IMR-90 (cell line): Measurements from ENCODE around the gene ITGA4. TPM values are rescaled to one million over a fixed set of nuclear protein-coding genes. Genes with fewer than 3 reads are reported as not detected.

Experiments used
- ATAC-seq: fragments of 200-7000 bp; cut with Tn5 transposase; 2 replicates; pipeline ENCODE4 v1.9.1; 2020; ENCODE audit warnings: low read depth, mild to moderate bottlenecking, moderate library complexity
- BruUV-seq: library from RNA; stranded (reverse); fragments of 400-500 nt; replicated peaks from 2 replicates; lab custom pipeline; 2021; lab: Mats Ljungman, UMichigan
- CTCF ChIA-PET: fragments of 300-600 bp; formaldehyde crosslinking; extraction: SDS; loops from one replicate; lab custom pipeline; 2021; ENCODE audit warnings: antibody characterized with exemption; lab: Yijun Ruan, JAX
- POLR2A ChIA-PET: fragments of 300-600 bp; sonication (Branson Sonifier 250); formaldehyde crosslinking; loops from one replicate; lab custom pipeline; 2022; ENCODE audit warnings: antibody characterized with exemption; ENCODE audit not compliant: unreplicated experiment; lab: Charles Lee
- DNase-seq: peaks from one replicate; pipeline ENCODE4 v3.0.0; 2013
- H2AFZ ChIP-seq: replicated peaks from 2 replicates; pipeline ENCODE3; 2013; ENCODE audit warnings: low read length, mild to moderate bottlenecking; ENCODE audit not compliant: poor library complexity
- H2AK5ac ChIP-seq: 2 replicates; pipeline ENCODE4 v1.6.1; 2013; ENCODE audit warnings: low read depth, low read length, inconsistent platforms
- H2AK9ac ChIP-seq: replicated peaks from 2 replicates; pipeline ENCODE3; 2013; ENCODE audit warnings: mild to moderate bottlenecking, low read depth, low read length, moderate library complexity; ENCODE audit not compliant: poor library complexity
- H2BK120ac ChIP-seq: 2 replicates; pipeline ENCODE4 v1.6.1; 2013; ENCODE audit warnings: low read depth, low read length, inconsistent platforms
- H2BK15ac ChIP-seq: 3 replicates; pipeline ENCODE4 v1.6.1; 2013; ENCODE audit warnings: low read depth, low read length, inconsistent platforms
- H2BK20ac ChIP-seq: 2 replicates; pipeline ENCODE4 v1.6.1; 2013; ENCODE audit warnings: low read depth, mild to moderate bottlenecking, inconsistent platforms, low read length, moderate library complexity
- H2BK5ac ChIP-seq: 2 replicates; pipeline ENCODE4 v1.6.1; 2013; ENCODE audit warnings: mild to moderate bottlenecking, low read depth, low read length, inconsistent platforms; ENCODE audit not compliant: poor library complexity, severe bottlenecking
- H3K14ac ChIP-seq: replicated peaks from 2 replicates; pipeline ENCODE4 v1.6.1; 2013; ENCODE audit warnings: low read depth, low read length, inconsistent platforms
- H3K18ac ChIP-seq: 2 replicates; pipeline ENCODE4 v1.6.1; 2013; ENCODE audit warnings: low read depth, low read length, control low read depth
- H3K23ac ChIP-seq: 2 replicates; pipeline ENCODE4 v1.6.1; 2013; ENCODE audit warnings: low read depth, low read length, inconsistent platforms
- H3K27ac ChIP-seq: 2 replicates; pipeline ENCODE4 v1.5.1; 2013; ENCODE audit warnings: mild to moderate bottlenecking, control low read depth, low read length; ENCODE audit not compliant: insufficient read depth
- H3K27me3 ChIP-seq: 2 replicates; pipeline ENCODE4 v1.6.1; 2013; ENCODE audit warnings: low read length; ENCODE audit not compliant: control insufficient read depth, insufficient read depth
- H3K36me3 ChIP-seq: 2 replicates; pipeline ENCODE4 v1.6.1; 2013; ENCODE audit warnings: low read length, mixed read lengths; ENCODE audit not compliant: control insufficient read depth, insufficient read depth
- H3K4ac ChIP-seq: 2 replicates; pipeline ENCODE4 v1.6.1; 2013; ENCODE audit warnings: low read depth, low read length, inconsistent platforms
- H3K4me1 ChIP-seq: 2 replicates; pipeline ENCODE4 v1.6.1; 2013; ENCODE audit warnings: low read length, mixed read lengths; ENCODE audit not compliant: control insufficient read depth, insufficient read depth
- H3K4me2 ChIP-seq: 2 replicates; pipeline ENCODE4 v1.6.1; 2013; ENCODE audit warnings: low read depth, mild to moderate bottlenecking, control low read depth, low read length, moderate library complexity
- H3K4me3 ChIP-seq: 2 replicates; pipeline ENCODE4 v1.5.1; 2013; ENCODE audit warnings: low read depth, mild to moderate bottlenecking, control low read depth, low read length, moderate library complexity; ENCODE audit not compliant: insufficient read depth
- H3K56ac ChIP-seq: 2 replicates; pipeline ENCODE4 v1.6.1; 2013; ENCODE audit warnings: low read length, inconsistent platforms; ENCODE audit not compliant: insufficient read depth; ENCODE audit errors: extremely low read depth
- H3K79me1 ChIP-seq, 2 experiments: 2 replicates each; pipeline ENCODE4 v1.6.1; 2013; ENCODE audit warnings: low read length in 2 of 2, inconsistent platforms in 1 of 2, low read depth in 1 of 2
- H3K9ac ChIP-seq: 2 replicates; pipeline ENCODE4 v1.6.1; 2013; ENCODE audit warnings: low read depth, low read length, control low read depth
- H3K9me1 ChIP-seq: 2 replicates; pipeline ENCODE4 v1.6.1; 2013; ENCODE audit warnings: low read length, inconsistent platforms; ENCODE audit not compliant: insufficient read depth
- H3K9me3 ChIP-seq: 2 replicates; pipeline ENCODE4 v1.6.1; 2013; ENCODE audit warnings: low read length; ENCODE audit not compliant: control insufficient read depth, insufficient read depth
- H4K20me1 ChIP-seq: 2 replicates; pipeline ENCODE4 v1.6.1; 2013; ENCODE audit warnings: low read length, inconsistent platforms; ENCODE audit not compliant: insufficient read depth
- H4K5ac ChIP-seq: 2 replicates; pipeline ENCODE4 v1.6.1; 2013; ENCODE audit warnings: mild to moderate bottlenecking, low read depth, low read length, control low read depth
- H4K8ac ChIP-seq, 2 experiments: 2 replicates each; pipeline ENCODE4 v1.6.1; 2013; ENCODE audit warnings: low read depth in 2 of 2, low read length in 2 of 2, control low read depth in 1 of 2, inconsistent platforms in 1 of 2
- H4K91ac ChIP-seq: 2 replicates; pipeline ENCODE4 v1.6.1; 2013; ENCODE audit warnings: low read depth, low read length, inconsistent platforms; ENCODE audit not compliant: insufficient read depth
- BHLHE40 ChIP-seq: fragments of 150-350 bp; IDR thresholded peaks from 2 replicates; pipeline ENCODE4 v1.6.1; 2016; ENCODE audit warnings: mild to moderate bottlenecking, low read depth, low read length
- WGBS, 2 experiments: methylation state at CpG; one replicate each; pipeline versions ENCODE4 v1.1.5 to v1.1.7; 2013; ENCODE audit warnings: missing lambda C conversion rate in 2 of 2; ENCODE audit not compliant: insufficient read length in 1 of 2; ENCODE audit errors: extremely low coverage in 2 of 2; 5-methylcytosine and 5-hydroxymethylcytosine counted together
- dilution Hi-C: fragments of 300-500 bp; cut with HindIII; formaldehyde crosslinking; loops from one replicate; pipeline ENCODE4 v1.14.3; 2018; ENCODE audit warnings: low sequenced_read_pairs; ENCODE audit not compliant: unreplicated experiment
- in situ Hi-C: fragments of 300-500 bp; cut with MboI; formaldehyde crosslinking; loops from 3 replicates; pipeline ENCODE4 v1.14.3; 2019; ENCODE audit warnings: low sequenced_read_pairs, inconsistent platforms, mixed read lengths
- intact Hi-C: fragments of 100-400 bp; cut with micrococcal nuclease; formaldehyde crosslinking; loops from 2 replicates; pipeline ENCODE4 v1.10.0; 2022
- polyA plus RNA-seq, 3 experiments: library from polyadenylated mRNA; depleted of rRNA; stranded (reverse); fragments of >200 nt; gene quantifications; 2 replicates each; pipeline ENCODE4 v1.2.3, GENCODE V29; 2012; ENCODE audit warnings: low replicate concordance in 1 of 3
- total RNA-seq: library from RNA; depleted of rRNA; stranded (reverse); fragments of >200 nt; gene quantifications from 2 replicates; pipeline ENCODE4 v1.2.3, GENCODE V29; 2012

Gene ITGA4
- total and polyA plus RNA-seq, 2 of the 4 experiments (the other 2 are of a cell fraction), result 6.9 to 13.6 TPM

DNA sequence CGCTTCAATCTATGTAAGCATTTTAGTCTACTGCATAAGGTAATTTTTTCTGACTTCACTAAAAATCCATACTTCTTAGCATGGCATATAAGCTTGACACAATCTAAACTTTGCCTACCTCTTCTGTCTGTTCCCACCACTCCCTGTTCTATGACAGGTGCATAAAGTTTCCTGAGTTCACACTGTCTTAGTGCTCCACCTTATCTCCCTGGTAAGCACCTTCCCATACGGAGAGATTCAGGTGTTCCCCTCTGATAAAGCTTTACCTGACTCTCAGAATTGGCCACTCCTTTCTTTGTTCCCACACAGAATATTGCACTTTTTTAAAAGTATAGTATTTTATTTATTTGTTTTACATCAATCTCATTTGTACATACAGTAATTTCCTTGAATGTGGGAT is 16.8 kb upstream of the ITGA4 start:
- no peak overlapping the region for H2BK120ac ChIP-seq
- no peak for DNase-seq
- H2BK5ac ChIP-seq, result no peak overlapping the region
- CTCF ChIA-PET, result no interaction called here
- dilution Hi-C loops (no loop called here), intact Hi-C loops (no loop called here), in situ Hi-C loops (no loop called here)
- no peaks in the 10 kb centered on the region for H3K9me1 ChIP-seq
- no CpG with 5 or more reads among the region's 2 CpGs for WGBS, 2 experiments
- H3K4me1 ChIP-seq, result no peaks in the 10 kb centered on the region
- no peaks in the 10 kb centered on the region for H3K79me1 ChIP-seq
- H3K4me2 ChIP-seq, result no peak overlapping the region
- no peak overlapping the region for H2AK5ac ChIP-seq
- no peak overlapping the region for H3K4me3 ChIP-seq
- H3K4ac ChIP-seq, result no peak overlapping the region
- no peak overlapping the region for H3K56ac ChIP-seq
- H3K18ac ChIP-seq, result no peak overlapping the region
- no peaks in the 10 kb centered on the region for H3K36me3 ChIP-seq
- H3K27ac ChIP-seq, result no peak overlapping the region
- no peak for ATAC-seq
- peaks cover 5% of the 10 kb centered on the region; the same call in 1 of the 2 replicates for H3K27me3 ChIP-seq
- H2BK20ac ChIP-seq, result no peak overlapping the region
- H3K9me3 ChIP-seq, result no peaks in the 10 kb centered on the region
- no peak overlapping the region for H3K14ac ChIP-seq
- H2BK15ac ChIP-seq, result no peak overlapping the region
- H3K23ac ChIP-seq, result no peak overlapping the region
- H4K20me1 ChIP-seq, result no peaks in the 10 kb centered on the region
- POLR2A ChIA-PET, result no interaction called here
- no peak overlapping the region for H4K8ac ChIP-seq
- no peak overlapping the region for H3K9ac ChIP-seq
- H2AK9ac ChIP-seq, result no peak overlapping the region
- no TSS peak for BruUV-seq
- H4K5ac ChIP-seq, result no peak overlapping the region
- H4K91ac ChIP-seq, result no peak overlapping the region
- H2AFZ ChIP-seq, result no peak overlapping the region
- TF ChIP-seq BHLHE40, result no peak
